Stimulated activated CD4-positive, alpha-beta T cell treated with anti-CD3 and anti-CD28 coated beads, TNF-alpha, amount 100 ng/mL, for 24 hours (primary cell): ENCODE measurements around the gene PDZD2.
"Not testable (repeated sequence)": the region's sequence is repeated elsewhere in the genome, so short reads cannot be mapped to it uniquely, and the experiment has no call there.

Experiments
- DNase-seq, 3 experiments: peaks; one replicate each; pipeline ENCODE4 v3.0.0-alpha.2; 2020; ENCODE audit warnings: low read depth in 3 of 3

The PDZD2 gene

GRCh38 chr5:32039601-32040000 lies 400.7 kb downstream of the PDZD2 start:
- not testable (repeated sequence) for DNase-seq

- DNase-seq: not testable (repeated sequence)
Observed at GRCh38 chr5:32040181-32040695, 401.3 kb downstream of the PDZD2 start.

GRCh38 chr5:32042551-32042961 lies 403.6 kb downstream of the PDZD2 start:
- no peak for DNase-seq

GRCh38 chr5:32043105-32043504 lies 404.2 kb downstream of the PDZD2 start:
- no peak for DNase-seq

- no peak for DNase-seq
Observed at GRCh38 chr5:32044434-32044833, 405.5 kb downstream of the PDZD2 start.

- DNase-seq: no peak
Observed at GRCh38 chr5:32044939-32045338, 406.0 kb downstream of the PDZD2 start.

GRCh38 chr5:32047056-32047455 lies 408.1 kb downstream of the PDZD2 start:
- DNase-seq: no peak

- DNase-seq: no peak
Observed at GRCh38 chr5:32051796-32052195, 412.9 kb downstream of the PDZD2 start.

- no peak for DNase-seq
Observed at GRCh38 chr5:32055891-32056866, 417.2 kb downstream of the PDZD2 start.

- DNase-seq: no peak
Observed at GRCh38 chr5:32057187-32058096, 418.5 kb downstream of the PDZD2 start.

- no peak for DNase-seq
Observed at GRCh38 chr5:32058101-32058500, 419.2 kb downstream of the PDZD2 start.

- DNase-seq: no peak
Observed at GRCh38 chr5:32058997-32059396, 420.1 kb downstream of the PDZD2 start.

- no peak for DNase-seq
Observed at GRCh38 chr5:32059761-32060530, 421.0 kb downstream of the PDZD2 start.

GRCh38 chr5:32061236-32061635 lies 422.3 kb downstream of the PDZD2 start:
- no peak for DNase-seq

GRCh38 chr5:32066448-32066847 lies 427.5 kb downstream of the PDZD2 start:
- DNase-seq: no peak

- DNase-seq: no peak
Observed at GRCh38 chr5:32067774-32068470, 429.0 kb downstream of the PDZD2 start.

- DNase-seq: no peak
Observed at GRCh38 chr5:32068561-32068960, 429.6 kb downstream of the PDZD2 start.

GRCh38 chr5:32069396-32069795 lies 430.5 kb downstream of the PDZD2 start:
- DNase-seq: no peak

- no peak for DNase-seq
Observed at GRCh38 chr5:32071351-32071944, 432.5 kb downstream of the PDZD2 start.

- no peak for DNase-seq
Observed at GRCh38 chr5:32072054-32072453, 433.1 kb downstream of the PDZD2 start.
